Measurements from ENCODE around the gene CHN2.

Gene CHN2

GRCh38 chr7:29463504-29464158 is 269.1 kb downstream of the CHN2 start:
- H3K9ac ChIP-seq = no peak overlapping the region
- no peak overlapping the region for H3K4me3 ChIP-seq (IDR thresholded peaks at IDR 0.05; ENCODE audit: insufficient read depth, low read depth, low read length)
- no peaks in the 10 kb centered on the region for H3K36me3 ChIP-seq (ENCODE audit: insufficient read depth)
- no peaks in the 10 kb centered on the region for H3K4me1 ChIP-seq (ENCODE audit: low read depth, poor library complexity, severe bottlenecking)
- no peaks in the 10 kb centered on the region for H3K79me2 ChIP-seq (ENCODE audit: insufficient read depth, low read depth)
- H3K27ac ChIP-seq = no peak overlapping the region
- TF ChIP-seq, protein P1, sequence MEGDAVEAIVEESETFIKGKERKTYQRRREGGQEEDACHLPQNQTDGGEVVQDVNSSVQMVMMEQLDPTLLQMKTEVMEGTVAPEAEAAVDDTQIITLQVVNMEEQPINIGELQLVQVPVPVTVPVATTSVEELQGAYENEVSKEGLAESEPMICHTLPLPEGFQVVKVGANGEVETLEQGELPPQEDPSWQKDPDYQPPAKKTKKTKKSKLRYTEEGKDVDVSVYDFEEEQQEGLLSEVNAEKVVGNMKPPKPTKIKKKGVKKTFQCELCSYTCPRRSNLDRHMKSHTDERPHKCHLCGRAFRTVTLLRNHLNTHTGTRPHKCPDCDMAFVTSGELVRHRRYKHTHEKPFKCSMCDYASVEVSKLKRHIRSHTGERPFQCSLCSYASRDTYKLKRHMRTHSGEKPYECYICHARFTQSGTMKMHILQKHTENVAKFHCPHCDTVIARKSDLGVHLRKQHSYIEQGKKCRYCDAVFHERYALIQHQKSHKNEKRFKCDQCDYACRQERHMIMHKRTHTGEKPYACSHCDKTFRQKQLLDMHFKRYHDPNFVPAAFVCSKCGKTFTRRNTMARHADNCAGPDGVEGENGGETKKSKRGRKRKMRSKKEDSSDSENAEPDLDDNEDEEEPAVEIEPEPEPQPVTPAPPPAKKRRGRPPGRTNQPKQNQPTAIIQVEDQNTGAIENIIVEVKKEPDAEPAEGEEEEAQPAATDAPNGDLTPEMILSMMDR (conservative IDR thresholded peaks at IDR 0.05; ENCODE audit: low read depth, low read length) = no peak
- no peak overlapping the region for H3K4me2 ChIP-seq
- H4K20me1 ChIP-seq (ENCODE audit: insufficient read depth) = no peaks in the 10 kb centered on the region
- no peak overlapping the region for H2AFZ ChIP-seq (ENCODE audit: low read depth)
- H3K27me3 ChIP-seq (ENCODE audit: insufficient read depth, low read depth) = no peaks in the 10 kb centered on the region

DNA sequence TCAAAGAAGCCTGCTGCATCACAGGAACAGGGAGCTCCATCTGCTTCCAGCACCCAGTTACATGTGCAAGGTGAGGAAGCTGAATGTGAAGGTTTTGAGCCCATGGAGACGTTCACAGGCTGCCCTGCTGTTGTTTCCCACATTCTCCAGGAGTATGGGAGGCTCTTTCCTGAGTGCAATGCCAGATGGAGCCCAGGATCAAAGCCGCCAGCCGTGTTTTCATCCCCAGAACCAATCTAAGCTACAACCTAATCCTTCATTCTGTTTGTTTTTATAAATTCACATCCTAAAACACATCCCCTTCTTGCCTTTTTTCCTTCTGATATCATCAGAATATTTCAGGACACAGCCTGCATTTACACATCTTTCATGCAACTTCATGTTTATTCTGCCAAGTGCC is 270.2 kb downstream of the CHN2 start:
- Histone ChIP-seq H3K4me2 (no peak overlapping the region), H3K4me3 (IDR thresholded peaks at IDR 0.05; ENCODE audit: insufficient read depth, low read depth, low read length) (no peak overlapping the region), H3K9ac (no peak overlapping the region), H3K79me2 (ENCODE audit: insufficient read depth, low read depth) (no peaks in the 10 kb centered on the region), H3K27me3 (ENCODE audit: insufficient read depth, low read depth) (no peaks in the 10 kb centered on the region), H2AFZ (ENCODE audit: low read depth) (no peak overlapping the region), H3K36me3 (ENCODE audit: insufficient read depth) (no peaks in the 10 kb centered on the region), H3K27ac (no peak overlapping the region), H4K20me1 (ENCODE audit: insufficient read depth) (no peaks in the 10 kb centered on the region), H3K4me1 (ENCODE audit: low read depth, poor library complexity, severe bottlenecking) (no peaks in the 10 kb centered on the region)
- TF ChIP-seq, protein P1 (conservative IDR thresholded peaks at IDR 0.05; ENCODE audit: low read depth, low read length) = no peak

- no peak overlapping the region for H2AFZ ChIP-seq (ENCODE audit: low read depth)
- no peak overlapping the region for H3K4me3 ChIP-seq (IDR thresholded peaks at IDR 0.05; ENCODE audit: insufficient read depth, low read depth, low read length)
- no peaks in the 10 kb centered on the region for H3K4me1 ChIP-seq (ENCODE audit: low read depth, poor library complexity, severe bottlenecking)
- H3K36me3 ChIP-seq (ENCODE audit: insufficient read depth) = no peaks in the 10 kb centered on the region
- H3K9ac ChIP-seq = no peak overlapping the region
- H3K27ac ChIP-seq = no peak overlapping the region
- no peak overlapping the region for H3K4me2 ChIP-seq
- H3K79me2 ChIP-seq (ENCODE audit: insufficient read depth, low read depth) = no peaks in the 10 kb centered on the region
- TF ChIP-seq, protein P1 (conservative IDR thresholded peaks at IDR 0.05; ENCODE audit: low read depth, low read length) = no peak
- no peaks in the 10 kb centered on the region for H4K20me1 ChIP-seq (ENCODE audit: insufficient read depth)
- no peaks in the 10 kb centered on the region for H3K27me3 ChIP-seq (ENCODE audit: insufficient read depth, low read depth)
These were observed 272.8 kb downstream of the CHN2 start for GRCh38 chr7:29467193-29467926.

- Histone ChIP-seq H3K4me3 (IDR thresholded peaks at IDR 0.05; ENCODE audit: insufficient read depth, low read depth, low read length) (no peak overlapping the region), H2AFZ (ENCODE audit: low read depth) (no peak overlapping the region), H3K79me2 (ENCODE audit: insufficient read depth, low read depth) (no peaks in the 10 kb centered on the region), H3K36me3 (ENCODE audit: insufficient read depth) (no peaks in the 10 kb centered on the region), H3K27me3 (ENCODE audit: insufficient read depth, low read depth) (no peaks in the 10 kb centered on the region), H3K4me1 (ENCODE audit: low read depth, poor library complexity, severe bottlenecking) (no peaks in the 10 kb centered on the region), H4K20me1 (ENCODE audit: insufficient read depth) (no peaks in the 10 kb centered on the region), H3K27ac (no peak overlapping the region), H3K4me2 (no peak overlapping the region), H3K9ac (no peak overlapping the region)
- TF ChIP-seq, protein P1 (conservative IDR thresholded peaks at IDR 0.05; ENCODE audit: low read depth, low read length) = no peak
These were observed 273.6 kb downstream of the CHN2 start for GRCh38 chr7:29468196-29468595.

Measured in KMS-11 (cell line).